ACC112 (cell line): ENCODE results near the gene CRYBB2.
"Not testable (repeated sequence)": the region's sequence is repeated elsewhere in the genome, so short reads cannot be mapped to it uniquely, and the experiment has no call there.

Experiments
- H2AFZ ChIP-seq: fragments of 200-600 bp; sonication (generic); one replicate; pipeline ENCODE4 v1.6.0; 2017; ENCODE audit warnings: antibody characterized with exemption, low read length; ENCODE audit not compliant: unreplicated experiment
- H3K27ac ChIP-seq: fragments of 200-600 bp; sonication (generic); 2 replicates; pipeline ENCODE4 v1.5.1; 2014; ENCODE audit warnings: low read depth, mild to moderate bottlenecking, antibody characterized with exemption, low read length, moderate library complexity
- H3K27me3 ChIP-seq: fragments of 200-600 bp; sonication (generic); 2 replicates; pipeline ENCODE4 v1.6.1; 2014; ENCODE audit warnings: mild to moderate bottlenecking, antibody characterized with exemption, low read length, moderate library complexity, mixed read lengths; ENCODE audit not compliant: insufficient read depth
- H3K36me3 ChIP-seq: fragments of 200-600 bp; sonication (generic); 2 replicates; pipeline ENCODE4 v1.6.1; 2016; ENCODE audit warnings: mild to moderate bottlenecking, antibody characterized with exemption, low read length, moderate library complexity, mixed read lengths; ENCODE audit not compliant: insufficient read depth
- H3K4me1 ChIP-seq: fragments of 200-600 bp; sonication (generic); one replicate; pipeline ENCODE4 v1.6.1; 2016; ENCODE audit warnings: low read length, mixed read lengths; ENCODE audit not compliant: insufficient read depth, unreplicated experiment, control insufficient read depth
- H3K4me3 ChIP-seq: fragments of 200-600 bp; sonication (generic); 2 replicates; pipeline ENCODE4 v1.5.1; 2014; ENCODE audit warnings: mild to moderate bottlenecking, low read depth, low read length
- H3K79me2 ChIP-seq: fragments of 200-600 bp; sonication (generic); one replicate; pipeline ENCODE4 v1.6.0; 2016; ENCODE audit warnings: low read length; ENCODE audit not compliant: control insufficient read depth, unreplicated experiment, insufficient read depth

Gene CRYBB2

GRCh38 chr22:25178869-25179631 is 40.4 kb upstream of the CRYBB2 start:
- H3K27me3 ChIP-seq, H2AFZ ChIP-seq, H3K36me3 ChIP-seq, H3K4me3 ChIP-seq, H3K4me1 ChIP-seq, H3K79me2 ChIP-seq, H3K27ac ChIP-seq: not testable (repeated sequence)

GRCh38 chr22:25182131-25183110 is 37.0 kb upstream of the CRYBB2 start:
- H3K27ac ChIP-seq: no peak overlapping the region
- H3K4me3 ChIP-seq: no peak overlapping the region

GRCh38 chr22:25183949-25184619 is 35.4 kb upstream of the CRYBB2 start:
- no peaks in the 10 kb centered on the region for H3K4me1 ChIP-seq
- no peaks in the 10 kb centered on the region for H3K79me2 ChIP-seq
- H2AFZ ChIP-seq: no peak overlapping the region
- H3K4me3 ChIP-seq: no peak overlapping the region
- H3K27ac ChIP-seq: no peak overlapping the region
- no peaks in the 10 kb centered on the region for H3K27me3 ChIP-seq
- H3K36me3 ChIP-seq: no peaks in the 10 kb centered on the region

More at GRCh38 chr22:25182131-25183110, 37.0 kb upstream of the CRYBB2 start:
- H3K79me2 ChIP-seq: no peaks in the 10 kb centered on the region
- H3K27me3 ChIP-seq: no peaks in the 10 kb centered on the region
- no peaks in the 10 kb centered on the region for H3K36me3 ChIP-seq
- no peak overlapping the region for H2AFZ ChIP-seq
- H3K4me1 ChIP-seq: no peaks in the 10 kb centered on the region

- H3K4me3 ChIP-seq: no peak overlapping the region
- H3K36me3 ChIP-seq: no peaks in the 10 kb centered on the region
- no peak overlapping the region for H2AFZ ChIP-seq
- H3K4me1 ChIP-seq: no peaks in the 10 kb centered on the region
- no peaks in the 10 kb centered on the region for H3K27me3 ChIP-seq
- no peaks in the 10 kb centered on the region for H3K79me2 ChIP-seq
- H3K27ac ChIP-seq: no peak overlapping the region
Measured at GRCh38 chr22:25186140-25186539, 33.3 kb upstream of the CRYBB2 start.

- no peaks in the 10 kb centered on the region for H3K79me2 ChIP-seq
- no peak overlapping the region for H3K27ac ChIP-seq
- H3K4me3 ChIP-seq: no peak overlapping the region
- no peaks in the 10 kb centered on the region for H3K36me3 ChIP-seq
- no peaks in the 10 kb centered on the region for H3K4me1 ChIP-seq
- no peaks in the 10 kb centered on the region for H3K27me3 ChIP-seq
- H2AFZ ChIP-seq: no peak overlapping the region
Measured at GRCh38 chr22:25187469-25187868, 32.0 kb upstream of the CRYBB2 start.

- Histone ChIP-seq H3K36me3 (no peaks in the 10 kb centered on the region), H3K4me1 (no peaks in the 10 kb centered on the region), H2AFZ (no peak overlapping the region), H3K4me3 (no peak overlapping the region), H3K79me2 (no peaks in the 10 kb centered on the region), H3K27me3 (no peaks in the 10 kb centered on the region), H3K27ac (no peak overlapping the region)
Measured at GRCh38 chr22:25192406-25192805, 27.0 kb upstream of the CRYBB2 start.

GRCh38 chr22:25193130-25193529 is 26.3 kb upstream of the CRYBB2 start:
- no peak overlapping the region for H2AFZ ChIP-seq
- no peak overlapping the region for H3K4me3 ChIP-seq
- H3K27me3 ChIP-seq: no peaks in the 10 kb centered on the region
- H3K36me3 ChIP-seq: no peaks in the 10 kb centered on the region
- no peaks in the 10 kb centered on the region for H3K4me1 ChIP-seq
- no peaks in the 10 kb centered on the region for H3K79me2 ChIP-seq
- no peak overlapping the region for H3K27ac ChIP-seq

GRCh38 chr22:25193548-25193947 is 25.9 kb upstream of the CRYBB2 start:
- H3K27me3 ChIP-seq: no peaks in the 10 kb centered on the region
- H3K4me1 ChIP-seq: no peaks in the 10 kb centered on the region
- no peaks in the 10 kb centered on the region for H3K79me2 ChIP-seq
- H3K27ac ChIP-seq: no peak overlapping the region
- H2AFZ ChIP-seq: no peak overlapping the region
- no peak overlapping the region for H3K4me3 ChIP-seq
- no peaks in the 10 kb centered on the region for H3K36me3 ChIP-seq

GRCh38 chr22:25196326-25196725 is 23.1 kb upstream of the CRYBB2 start:
- H3K27ac ChIP-seq: no peak overlapping the region
- H3K27me3 ChIP-seq: no peaks in the 10 kb centered on the region
- H3K4me3 ChIP-seq: no peak overlapping the region
- no peaks in the 10 kb centered on the region for H3K79me2 ChIP-seq
- H2AFZ ChIP-seq: no peak overlapping the region
- no peaks in the 10 kb centered on the region for H3K4me1 ChIP-seq
- H3K36me3 ChIP-seq: no peaks in the 10 kb centered on the region

GRCh38 chr22:25197340-25197739 is 22.1 kb upstream of the CRYBB2 start:
- Histone ChIP-seq H3K79me2 (no peaks in the 10 kb centered on the region), H2AFZ (no peak overlapping the region), H3K4me1 (no peaks in the 10 kb centered on the region), H3K36me3 (no peaks in the 10 kb centered on the region), H3K27ac (no peak overlapping the region), H3K27me3 (no peaks in the 10 kb centered on the region), H3K4me3 (no peak overlapping the region)
